Activated CD4-positive, alpha-beta T cell treated with anti-CD3 and anti-CD28 coated beads, Interleukin-2, amount 50 U/mL, for 4 hours (primary cell): Measurements from ENCODE around the gene ARSJ.

Source experiments
- DNase-seq, 2 experiments: peaks; one replicate each; pipeline ENCODE4 v3.0.0-alpha.2; 2020

The ARSJ gene

GRCh38 chr4:113982181-113982580 is 2.7 kb upstream of the ARSJ start:
- DNase-seq = no peak

GRCh38 chr4:113981591-113981990 is 2.1 kb upstream of the ARSJ start:
- no peak for DNase-seq

- no peak for DNase-seq
These were observed 613 bp upstream of the ARSJ start for GRCh38 chr4:113979905-113980615.

- DNase-seq = no peak
These were observed 793 bp downstream of the ARSJ start for GRCh38 chr4:113978561-113979147.

- no peak for DNase-seq
These were observed 1.3 kb downstream of the ARSJ start for GRCh38 chr4:113978105-113978504.

GRCh38 chr4:113977526-113977855 is 2.0 kb downstream of the ARSJ start:
- DNase-seq = no peak

DNA sequence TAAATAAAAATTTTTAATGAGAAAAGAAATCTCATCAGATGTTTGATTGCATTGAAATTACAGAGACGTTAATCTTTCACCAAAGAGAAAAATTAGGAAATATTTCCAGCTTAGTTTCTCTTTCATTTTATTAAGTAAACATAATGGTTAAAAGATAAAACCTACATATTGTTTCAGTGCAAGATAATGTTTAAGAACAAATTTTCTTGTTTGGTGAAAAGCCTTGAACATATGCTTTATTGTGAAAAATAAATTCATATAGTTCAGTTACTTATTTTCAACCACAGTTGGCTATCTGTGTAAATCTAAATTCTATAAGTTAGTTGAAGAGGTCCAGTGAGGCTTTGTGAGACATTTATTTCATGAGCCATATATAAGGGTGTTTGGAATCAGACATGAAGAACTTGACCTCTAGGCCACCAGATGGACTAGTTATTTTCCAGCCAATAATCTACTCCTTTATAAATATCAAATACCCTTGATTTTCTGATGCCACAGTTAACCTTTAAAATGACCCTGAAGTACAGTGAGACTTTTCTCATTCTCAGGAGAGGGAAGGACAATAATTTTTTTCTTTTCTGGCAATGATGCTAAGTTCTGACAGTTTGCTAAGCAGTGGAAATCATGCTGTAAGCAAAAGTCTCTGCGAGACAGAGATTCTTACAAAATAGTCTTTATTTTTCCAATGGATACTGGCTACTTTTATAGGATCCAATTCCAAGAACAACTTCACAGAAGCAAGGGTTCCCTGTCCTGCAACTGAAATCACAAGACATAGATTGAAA is 2.5 kb downstream of the ARSJ start:
- DNase-seq = no peak

GRCh38 chr4:113975578-113975977 is 3.9 kb downstream of the ARSJ start:
- no peak for DNase-seq

DNA sequence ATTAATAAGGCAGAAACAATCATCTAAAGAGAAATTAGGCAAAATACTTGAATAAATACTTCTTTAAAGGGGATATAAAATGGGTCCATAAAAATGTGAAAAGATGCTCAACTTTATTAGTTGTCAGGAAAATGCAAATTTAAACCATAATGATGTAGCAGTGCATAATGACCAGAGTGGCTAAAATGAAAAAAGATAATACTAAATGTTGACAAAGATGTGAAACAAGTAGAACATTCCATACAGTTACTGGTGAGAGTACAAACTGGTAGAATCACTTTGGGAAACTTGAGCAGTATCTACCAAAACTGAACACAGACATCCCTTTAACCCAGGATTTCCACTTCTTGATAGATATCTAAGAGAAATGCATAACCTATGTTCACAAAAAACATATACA is 5.0 kb downstream of the ARSJ start:
- no peak for DNase-seq

GRCh38 chr4:113973345-113973744 is 6.1 kb downstream of the ARSJ start:
- no peak for DNase-seq

- no peak for DNase-seq
These were observed 6.7 kb downstream of the ARSJ start for GRCh38 chr4:113972781-113973180.

GRCh38 chr4:113971706-113972360 is 7.6 kb downstream of the ARSJ start:
- DNase-seq = no peak

- no peak for DNase-seq
These were observed 9.6 kb downstream of the ARSJ start for GRCh38 chr4:113969709-113970334.

- no peak for DNase-seq
These were observed 11.0 kb downstream of the ARSJ start for GRCh38 chr4:113968473-113968872.

- no peak for DNase-seq
These were observed 11.8 kb downstream of the ARSJ start for GRCh38 chr4:113967687-113968086.

GRCh38 chr4:113962719-113963265 is 16.7 kb downstream of the ARSJ start:
- no peak for DNase-seq

DNA sequence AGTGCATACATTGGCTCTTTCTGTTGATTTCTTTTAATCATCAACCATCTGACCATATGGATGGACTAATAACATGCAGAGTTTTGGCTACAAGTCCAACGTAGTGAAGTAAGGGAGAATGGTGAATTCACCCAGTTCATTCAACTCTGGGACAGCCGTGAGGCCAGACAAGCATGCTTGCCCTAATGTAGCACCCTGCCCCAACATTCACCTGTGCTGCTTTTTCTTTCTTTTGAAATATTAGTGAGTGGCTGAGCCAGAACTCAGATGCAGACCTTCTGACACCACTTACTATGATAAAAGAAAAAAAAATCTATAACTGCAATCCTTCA is 17.5 kb downstream of the ARSJ start:
- DNase-seq = no peak

GRCh38 chr4:113960684-113961321 is 18.6 kb downstream of the ARSJ start:
- DNase-seq = no peak

DNA sequence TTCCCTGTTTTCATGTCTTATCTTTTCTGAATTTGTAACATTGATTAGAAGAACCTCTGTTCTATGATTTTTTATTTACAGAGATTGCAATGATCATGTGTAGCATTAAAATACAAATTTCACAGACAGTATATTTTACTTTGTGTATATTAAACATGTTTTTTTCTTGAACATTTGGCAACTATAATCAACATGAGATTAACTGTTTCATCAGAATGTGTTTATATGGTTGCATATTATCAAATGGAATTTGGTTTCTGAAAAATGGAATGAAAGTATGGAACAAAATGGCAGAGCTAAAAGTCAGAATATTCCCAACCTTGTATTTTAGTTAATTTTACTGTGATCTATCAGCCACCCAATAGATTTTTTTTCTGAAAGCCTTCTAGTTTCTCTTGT is 19.9 kb downstream of the ARSJ start:
- no peak for DNase-seq

DNA sequence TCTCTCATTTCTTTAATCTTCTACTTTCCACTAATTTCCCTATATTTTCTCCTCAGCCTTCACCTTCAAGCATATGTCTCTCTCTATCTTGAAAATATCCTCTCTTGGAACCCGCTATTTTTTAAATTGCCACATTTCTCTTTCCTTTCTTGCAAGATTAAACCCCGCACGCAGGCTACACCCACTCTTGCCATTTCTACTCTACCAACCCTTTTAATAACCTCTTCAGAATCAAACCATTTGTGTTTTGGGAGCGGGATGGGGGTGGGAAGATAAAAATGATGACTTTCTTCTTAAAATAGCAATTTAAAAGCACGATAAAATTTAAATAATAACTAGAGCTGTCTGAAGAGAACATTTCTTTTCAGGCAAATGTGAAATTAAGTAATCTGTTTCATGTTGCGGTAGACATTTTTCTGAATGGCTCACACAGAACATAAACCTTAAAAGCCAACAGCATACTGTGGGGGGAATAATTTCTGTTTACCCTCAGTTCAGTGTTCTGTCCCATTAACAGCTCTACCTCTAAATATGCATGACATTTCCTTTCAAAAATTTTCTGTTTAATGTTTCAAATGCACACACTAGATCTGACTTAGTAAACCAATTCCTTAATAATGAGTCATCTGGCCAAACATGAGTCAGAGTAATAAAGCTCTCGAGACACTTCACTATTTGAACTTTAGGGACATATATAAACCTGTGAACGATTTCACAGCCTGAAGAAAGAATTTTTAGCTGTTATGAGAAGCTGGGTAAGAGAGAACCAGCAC is 20.5 kb downstream of the ARSJ start:
- no peak for DNase-seq

DNA sequence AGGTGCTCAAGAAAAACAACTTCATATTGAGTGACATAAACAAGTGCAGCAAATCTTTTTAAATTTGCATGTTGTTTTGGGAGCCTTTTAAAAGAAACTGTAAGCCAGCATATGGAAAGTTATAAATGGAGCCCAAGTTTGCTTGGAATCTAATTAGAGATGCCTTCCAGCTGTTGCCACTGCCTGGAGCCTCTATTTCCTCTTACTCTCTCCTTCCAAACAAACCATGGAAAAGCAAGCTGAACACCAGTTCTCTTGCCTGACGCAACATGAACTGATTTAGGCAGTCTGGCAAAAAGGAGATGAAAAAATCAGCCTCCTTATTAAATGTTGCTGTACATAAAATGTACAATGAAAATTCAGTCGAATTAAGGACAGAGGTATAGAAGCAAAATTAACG is 21.5 kb downstream of the ARSJ start:
- DNase-seq = no peak

DNA sequence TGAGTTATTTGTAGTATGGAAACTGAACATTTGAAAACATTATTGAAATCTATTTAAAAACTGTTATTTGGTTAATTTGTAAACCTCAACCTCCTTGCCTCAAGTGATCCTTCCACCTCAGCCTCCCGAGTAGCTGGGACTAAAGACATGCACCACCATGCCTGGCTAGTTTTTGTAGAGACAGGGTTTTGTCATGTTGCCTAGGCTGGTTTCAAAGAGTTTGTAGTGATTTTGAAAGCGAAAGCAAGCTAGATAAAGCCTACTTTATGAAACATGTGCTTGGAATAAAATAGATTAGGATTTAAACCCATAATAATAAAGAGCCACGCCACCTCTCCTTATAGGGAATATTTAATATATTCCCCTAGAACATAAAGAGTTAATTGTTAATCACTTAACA is 23.5 kb downstream of the ARSJ start:
- DNase-seq = no peak
